A673 (cell line): Measurements from ENCODE around the gene METAP2. TPM values are rescaled to one million over a fixed set of nuclear protein-coding genes. Genes with fewer than 3 reads are reported as not detected.
A peak's percentile ranks its signal among the peaks of the same experiment; 100 is the strongest.

ENCODE experiments used
- BruUV-seq: library from RNA; stranded (reverse); fragments of 400-500 nt; replicated peaks from 2 replicates; lab custom pipeline; 2021; lab: Mats Ljungman, UMichigan
- CTCF ChIA-PET: fragments of 300-600 bp; sonication (Branson Sonifier 250); formaldehyde crosslinking; loops from one replicate; lab custom pipeline; 2022; ENCODE audit warnings: antibody characterized with exemption; lab: Charles Lee
- POLR2A ChIA-PET: fragments of 300-600 bp; sonication (Branson Sonifier 250); formaldehyde crosslinking; loops from one replicate; lab custom pipeline; 2022; ENCODE audit warnings: antibody characterized with exemption; ENCODE audit not compliant: low non-redundant PET; lab: Charles Lee
- DNase-seq: peaks from one replicate; pipeline ENCODE4 v3.0.0-alpha.2; 2015; ENCODE audit warnings: low spot score
- H3K27ac ChIP-seq: fragments of 200-600 bp; sonication (generic); 2 replicates; pipeline ENCODE4 v1.5.1; 2016; ENCODE audit warnings: mixed run types, low read depth, mild to moderate bottlenecking, mixed read lengths, antibody characterized with exemption, low read length; ENCODE audit not compliant: poor library complexity, severe bottlenecking
- H3K27me3 ChIP-seq: fragments of 200-600 bp; sonication (generic); replicated peaks from 2 replicates; pipeline ENCODE4 v1.6.1; 2017; ENCODE audit warnings: mixed run types, low read depth, mild to moderate bottlenecking, mixed read lengths, antibody characterized with exemption, low read length; ENCODE audit not compliant: insufficient read depth, poor library complexity
- H3K36me3 ChIP-seq: fragments of 200-600 bp; sonication (generic); 2 replicates; pipeline ENCODE4 v1.6.1; 2016; ENCODE audit warnings: mixed run types, mild to moderate bottlenecking, mixed read lengths, antibody characterized with exemption, low read length; ENCODE audit not compliant: insufficient read depth, poor library complexity, severe bottlenecking
- H3K4me1 ChIP-seq: fragments of 200-600 bp; sonication (generic); 2 replicates; pipeline ENCODE4 v1.6.1; 2017; ENCODE audit warnings: mixed run types, mild to moderate bottlenecking, mixed read lengths, antibody characterized with exemption, low read length; ENCODE audit not compliant: insufficient read depth, poor library complexity, severe bottlenecking
- H3K4me3 ChIP-seq: fragments of 200-600 bp; sonication (generic); 2 replicates; pipeline ENCODE4 v1.5.1; 2016; ENCODE audit warnings: low read depth, mixed run types, mild to moderate bottlenecking, mixed read lengths, low read length; ENCODE audit not compliant: poor library complexity, severe bottlenecking
- H3K9me3 ChIP-seq: fragments of 200-600 bp; sonication (generic); 2 replicates; pipeline ENCODE4 v1.6.1; 2016; ENCODE audit warnings: mixed run types, low read depth, mild to moderate bottlenecking, mixed read lengths, antibody characterized with exemption, low read length; ENCODE audit not compliant: poor library complexity, severe bottlenecking
- EZH2 ChIP-seq: fragments of 200-600 bp; sonication (generic); IDR thresholded peaks from 2 replicates; pipeline ENCODE4 v1.6.1; 2017; ENCODE audit warnings: borderline replicate concordance, low read depth, mild to moderate bottlenecking, mixed read lengths, antibody characterized with exemption, low read length; ENCODE audit not compliant: poor library complexity, severe bottlenecking
- intact Hi-C: fragments of 100-400 bp; cut with micrococcal nuclease; formaldehyde crosslinking; loops from one replicate; pipeline ENCODE4 v1.10.0; 2022; ENCODE audit not compliant: unreplicated experiment
- total RNA-seq: library from RNA; stranded (reverse); gene quantifications from 2 replicates; pipeline ENCODE4 v1.2.3, GENCODE V29; 2021
- TF ChIP-seq, protein P1 (sequence below): fragments of 300-800, 200-600 bp; sonication (generic); conservative IDR thresholded peaks from 2 replicates; pipeline ENCODE4 v1.5.1; 2017; ENCODE audit warnings: low read depth, mild to moderate bottlenecking, antibody characterized with exemption, low read length, moderate library complexity, mixed read lengths

The METAP2 gene
- total RNA-seq, 1 experiment from 2014 or later = 135 TPM

DNA sequence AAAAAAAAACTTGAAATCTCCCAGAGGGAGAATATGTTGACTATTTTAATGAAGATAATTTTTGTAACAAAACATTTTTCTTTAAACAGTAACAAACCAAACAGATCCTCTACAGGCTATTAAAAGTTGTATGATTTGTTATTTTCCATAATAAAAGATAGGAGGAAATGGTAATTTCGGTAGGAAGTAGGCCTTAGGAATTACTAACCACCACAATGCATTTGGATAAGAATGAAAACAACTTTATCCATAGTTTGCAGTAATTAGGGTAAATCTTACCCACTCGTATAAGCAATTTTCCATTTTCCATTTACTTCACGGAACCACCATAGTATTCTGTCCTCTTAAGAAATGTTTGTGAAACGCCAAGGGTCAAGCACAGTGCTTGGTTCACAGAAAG, 71.4 kb downstream of the METAP2 start:
- H3K4me3 ChIP-seq = peak overlapping the region; percentile 9

DNA sequence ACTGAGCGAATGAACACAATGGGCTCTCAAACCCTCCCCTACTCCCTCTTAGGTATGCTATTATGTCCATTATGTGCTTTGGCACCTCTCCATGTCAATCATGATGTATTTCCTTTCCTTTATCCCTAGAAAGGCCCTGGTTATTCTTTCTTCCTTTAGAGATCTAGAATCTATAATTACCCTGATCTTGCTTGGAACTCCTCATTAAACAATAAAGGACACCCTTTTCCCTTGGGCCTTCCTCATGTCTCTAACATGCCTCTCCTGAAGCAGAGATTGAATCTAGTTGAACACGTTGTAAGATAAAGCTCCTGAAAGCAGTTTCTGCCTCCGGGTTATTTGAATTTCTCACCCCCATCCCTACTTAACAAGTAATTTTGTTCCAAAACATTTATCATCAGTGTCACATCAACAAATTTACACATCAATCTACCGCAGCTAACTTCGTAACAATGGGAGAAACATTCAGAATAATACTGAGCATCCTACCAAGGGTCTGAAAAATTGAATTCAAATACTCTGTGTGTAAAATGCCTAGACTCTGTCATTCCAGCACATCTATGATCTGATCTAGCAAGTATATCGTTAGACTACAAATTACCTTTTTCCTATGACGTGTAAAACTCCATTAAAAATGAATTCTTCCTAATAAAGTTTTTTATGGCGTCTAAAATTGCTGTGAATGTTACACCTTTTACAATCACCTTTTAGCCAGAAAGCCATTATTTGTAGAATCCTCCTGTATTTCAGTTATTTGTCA, 72.0 kb downstream of the METAP2 start:
- BruUV-seq = no TSS peak
- ChIA-PET CTCF (no interaction called here), POLR2A (no interaction called here)
- Histone ChIP-seq H3K36me3 (no peaks in the 10 kb centered on the region), H3K4me1 (peaks cover 29% of the 10 kb centered on the region), H3K4me3 (peak overlapping the region; percentile 9), H3K27ac (peak overlapping the region; percentile 45), H3K9me3 (peaks cover 5% of the 10 kb centered on the region), H3K27me3 (no peaks in the 10 kb centered on the region)
- DNase-seq = peak; percentile 87
- TF ChIP-seq, protein P1, sequence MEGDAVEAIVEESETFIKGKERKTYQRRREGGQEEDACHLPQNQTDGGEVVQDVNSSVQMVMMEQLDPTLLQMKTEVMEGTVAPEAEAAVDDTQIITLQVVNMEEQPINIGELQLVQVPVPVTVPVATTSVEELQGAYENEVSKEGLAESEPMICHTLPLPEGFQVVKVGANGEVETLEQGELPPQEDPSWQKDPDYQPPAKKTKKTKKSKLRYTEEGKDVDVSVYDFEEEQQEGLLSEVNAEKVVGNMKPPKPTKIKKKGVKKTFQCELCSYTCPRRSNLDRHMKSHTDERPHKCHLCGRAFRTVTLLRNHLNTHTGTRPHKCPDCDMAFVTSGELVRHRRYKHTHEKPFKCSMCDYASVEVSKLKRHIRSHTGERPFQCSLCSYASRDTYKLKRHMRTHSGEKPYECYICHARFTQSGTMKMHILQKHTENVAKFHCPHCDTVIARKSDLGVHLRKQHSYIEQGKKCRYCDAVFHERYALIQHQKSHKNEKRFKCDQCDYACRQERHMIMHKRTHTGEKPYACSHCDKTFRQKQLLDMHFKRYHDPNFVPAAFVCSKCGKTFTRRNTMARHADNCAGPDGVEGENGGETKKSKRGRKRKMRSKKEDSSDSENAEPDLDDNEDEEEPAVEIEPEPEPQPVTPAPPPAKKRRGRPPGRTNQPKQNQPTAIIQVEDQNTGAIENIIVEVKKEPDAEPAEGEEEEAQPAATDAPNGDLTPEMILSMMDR = no peak
- TF ChIP-seq EZH2 = no peak
- intact Hi-C loops = no loop called here

More for the DNA sequence above, 71.4 kb downstream of the METAP2 start:
- no peaks in the 10 kb centered on the region for H3K27me3 ChIP-seq
- no TSS peak for BruUV-seq
- peak overlapping the region; percentile 45 for H3K27ac ChIP-seq
- H3K4me1 ChIP-seq = peaks cover 29% of the 10 kb centered on the region
- CTCF ChIA-PET = no interaction called here
- TF ChIP-seq, protein P1 = no peak
- no peak for TF ChIP-seq EZH2
- POLR2A ChIA-PET = no interaction called here
- H3K9me3 ChIP-seq = peaks cover 5% of the 10 kb centered on the region
- no peaks in the 10 kb centered on the region for H3K36me3 ChIP-seq
- DNase-seq = no peak
- intact Hi-C loops = no loop called here

DNA sequence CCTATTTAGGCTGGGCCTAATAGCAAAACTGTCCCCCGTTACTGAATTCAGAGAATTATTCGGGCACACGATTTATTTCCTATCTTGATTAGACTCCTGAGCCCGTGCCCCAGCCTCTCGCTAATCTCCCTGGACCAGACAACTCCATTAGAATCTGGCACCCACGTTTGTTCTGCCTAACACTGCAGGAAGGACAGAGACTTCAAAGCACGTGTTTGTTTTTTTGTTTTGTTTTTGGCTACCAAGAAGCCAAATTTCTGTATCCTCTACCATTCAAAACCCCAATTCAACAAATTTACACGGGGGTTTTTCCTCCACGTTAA, 72.5 kb downstream of the METAP2 start:
- ChIA-PET POLR2A (no interaction called here), CTCF (no interaction called here)
- Histone ChIP-seq H3K9me3 (peaks cover 5% of the 10 kb centered on the region), H3K27me3 (no peaks in the 10 kb centered on the region), H3K27ac (no peak overlapping the region), H3K4me1 (peaks cover 29% of the 10 kb centered on the region), H3K4me3 (no peak overlapping the region), H3K36me3 (no peaks in the 10 kb centered on the region)
- no peak for DNase-seq
- no TSS peak for BruUV-seq
- intact Hi-C loops = no loop called here
- no peak for TF ChIP-seq EZH2
- TF ChIP-seq, protein P1 = no peak
